Panc1 (cell line): ENCODE measurements around the gene SGCG. TPM values are rescaled to one million over a fixed set of nuclear protein-coding genes. Genes with fewer than 3 reads are reported as not detected.

Experiments used
- ATAC-seq: fragments of 200-7000 bp; cut with Tn5 transposase; 2 replicates; pipeline ENCODE4 v1.9.1; 2020; ENCODE audit warnings: mild to moderate bottlenecking, moderate library complexity
- BruUV-seq: library from RNA; stranded (reverse); fragments of 400-500 nt; replicated peaks from 2 replicates; lab custom pipeline; 2021; lab: Mats Ljungman, UMichigan
- CTCF ChIA-PET: fragments of 300-600 bp; sonication (Branson Sonifier 250); formaldehyde crosslinking; loops from one replicate; lab custom pipeline; 2022; ENCODE audit warnings: antibody characterized with exemption; lab: Charles Lee
- POLR2A ChIA-PET: fragments of 300-600 bp; sonication (Branson Sonifier 250); formaldehyde crosslinking; loops from one replicate; lab custom pipeline; 2022; ENCODE audit warnings: antibody characterized with exemption; lab: Charles Lee
- DNase-seq: peaks from one replicate; pipeline ENCODE4 v3.0.0-alpha.2; 2010; ENCODE audit warnings: low read depth, low spot score
- H3K27ac ChIP-seq: 2 replicates; pipeline ENCODE4 v1.5.1; 2011; ENCODE audit warnings: mild to moderate bottlenecking, low read length, inconsistent platforms
- H3K27me3 ChIP-seq: fragments of 200-500 bp; sonication (Bioruptor generic); 2 replicates; pipeline ENCODE4 v1.6.0; 2014; ENCODE audit warnings: low read length, inconsistent platforms; ENCODE audit not compliant: control insufficient read depth, insufficient read depth
- H3K36me3 ChIP-seq: fragments of 200-500 bp; sonication (Bioruptor generic); 2 replicates; pipeline ENCODE4 v1.5.1; 2014; ENCODE audit warnings: inconsistent platforms, mild to moderate bottlenecking, low read length, moderate library complexity; ENCODE audit not compliant: control insufficient read depth, insufficient read depth
- H3K4me1 ChIP-seq: 2 replicates; pipeline ENCODE4 v1.5.1; 2011; ENCODE audit warnings: inconsistent platforms, mild to moderate bottlenecking, low read length, moderate library complexity; ENCODE audit not compliant: control insufficient read depth, insufficient read depth
- H3K4me3 ChIP-seq, 2 experiments: 2 replicates each; pipeline ENCODE4 v1.5.1; 2011 to 2012; ENCODE audit warnings: low read depth in 2 of 2, low read length in 2 of 2, mild to moderate bottlenecking in 2 of 2, inconsistent platforms in 1 of 2, moderate library complexity in 1 of 2
- H3K9me3 ChIP-seq: fragments of 200-500 bp; sonication (Bioruptor generic); 2 replicates; pipeline ENCODE4 v1.5.1; 2014; ENCODE audit warnings: low read depth, mild to moderate bottlenecking, inconsistent platforms, low read length, moderate library complexity; ENCODE audit not compliant: control insufficient read depth, insufficient read depth
- CTCF ChIP-seq: fragments of 450-650 bp; IDR thresholded peaks from 2 replicates; pipeline ENCODE4 v1.5.1; 2017; ENCODE audit warnings: mild to moderate bottlenecking
- POLR2AphosphoS5 ChIP-seq: IDR thresholded peaks from 2 replicates; pipeline ENCODE4 v1.6.1; 2012; ENCODE audit warnings: mild to moderate bottlenecking, low read depth, low read length, moderate library complexity
- REST ChIP-seq, 2 experiments: IDR thresholded peaks; 2 replicates each; pipeline ENCODE4 v1.6.1; 2011 to 2012; ENCODE audit warnings: low read depth in 2 of 2, control low read depth in 1 of 2, low read length in 1 of 2, mild to moderate bottlenecking in 1 of 2, moderate library complexity in 1 of 2; ENCODE audit not compliant: insufficient read depth in 1 of 2
- SIN3A ChIP-seq: IDR thresholded peaks from 2 replicates; pipeline ENCODE4 v1.6.1; 2012; ENCODE audit warnings: low read depth, mild to moderate bottlenecking, low read length, moderate library complexity, borderline replicate concordance; ENCODE audit not compliant: insufficient read depth
- TCF7L2 ChIP-seq: IDR thresholded peaks from 2 replicates; pipeline ENCODE4 v1.6.1; 2011; ENCODE audit warnings: mild to moderate bottlenecking, low read depth, low read length, inconsistent platforms
- in situ Hi-C: cut with HindIII; loops from 2 replicates; pipeline ENCODE4 v1.10.0; 2016; ENCODE audit warnings: low sequenced_read_pairs, low pct_unique_long_range_greater_than_20kb
- intact Hi-C: fragments of 100-400 bp; cut with micrococcal nuclease; formaldehyde crosslinking; loops from one replicate; pipeline ENCODE4 v1.10.0; 2022; ENCODE audit not compliant: unreplicated experiment
- total RNA-seq: library from RNA; stranded (reverse); gene quantifications from one replicate; pipeline ENCODE4 v1.2.1, GENCODE V29; 2021; ENCODE audit not compliant: unreplicated experiment

The SGCG gene
- total RNA-seq, 1 experiment from 2014 or later: not detected

- intact Hi-C loops: no loop called here
Measured at GRCh38 chr13:23357349-23357748, 176.6 kb downstream of the SGCG start.

GRCh38 chr13:23359882-23360281, 179.1 kb downstream of the SGCG start:
- intact Hi-C loops (no loop called here), in situ Hi-C loops (no loop called here)
- DNase-seq (no peak), ATAC-seq (no peak)
- H3K4me3 ChIP-seq: no peak overlapping the region
- no peak for TF ChIP-seq REST (IDR thresholded peaks at IDR 0.05; ENCODE audit: insufficient read depth in 1 of 2, low read depth in 2 of 2, low read length in 1 of 2)
- TF ChIP-seq CTCF: no peak
- TF ChIP-seq POLR2AphosphoS5: no peak
- no peak for TF ChIP-seq TCF7L2
- no peak for TF ChIP-seq SIN3A
- CTCF ChIA-PET: no interaction called here
- no peaks in the 10 kb centered on the region for H3K27me3 ChIP-seq
- BruUV-seq: no TSS peak
- POLR2A ChIA-PET: no interaction called here
- H3K9me3 ChIP-seq: no peaks in the 10 kb centered on the region
- no peak overlapping the region for H3K27ac ChIP-seq
- no peaks in the 10 kb centered on the region for H3K4me1 ChIP-seq
- H3K36me3 ChIP-seq: peaks cover 7% of the 10 kb centered on the region; the same call in 1 of the 2 replicates

More at GRCh38 chr13:23357349-23357748, 176.6 kb downstream of the SGCG start:
- H3K27me3 ChIP-seq: no peaks in the 10 kb centered on the region
- TF ChIP-seq REST (IDR thresholded peaks at IDR 0.05; ENCODE audit: insufficient read depth in 1 of 2, low read depth in 2 of 2, low read length in 1 of 2) (no peak), CTCF (no peak), POLR2AphosphoS5 (no peak), SIN3A (no peak), TCF7L2 (no peak)
- in situ Hi-C loops: no loop called here
- ATAC-seq (no peak), DNase-seq (no peak)
- H3K4me1 ChIP-seq: no peaks in the 10 kb centered on the region
- no peak overlapping the region for H3K4me3 ChIP-seq
- peaks cover 5% of the 10 kb centered on the region; the same call in 1 of the 2 replicates for H3K36me3 ChIP-seq
- POLR2A ChIA-PET: no interaction called here
- H3K9me3 ChIP-seq: no peaks in the 10 kb centered on the region
- H3K27ac ChIP-seq: no peak overlapping the region
- no TSS peak for BruUV-seq
- CTCF ChIA-PET: no interaction called here
